Measurements from ENCODE around the gene NR6A1.
A peak's percentile ranks its signal among the peaks of the same experiment; 100 is the strongest.

Gene NR6A1

GRCh38 chr9:124506433-124506832 lies 264.7 kb downstream of the NR6A1 start:
- Histone ChIP-seq H3K9me3 (ENCODE audit: control insufficient read depth, insufficient read depth, low read depth, low read length) (no peaks in the 10 kb centered on the region), H3K27me3 (ENCODE audit: control insufficient read depth, insufficient read depth, low read length) (peaks cover 56% of the 10 kb centered on the region), H3K9ac (ENCODE audit: low read length) (no peak overlapping the region), H3K4me1 (ENCODE audit: control insufficient read depth, insufficient read depth, low read length) (peaks cover 8% of the 10 kb centered on the region; the same call in 1 of the 2 replicates), H3K27ac (ENCODE audit: low read depth, low read length) (no peak overlapping the region), H3K4me3 (ENCODE audit: low read depth, low read length) (no peak overlapping the region), H3K36me3 (ENCODE audit: control insufficient read depth, insufficient read depth, low read length) (no peaks in the 10 kb centered on the region)

DNA sequence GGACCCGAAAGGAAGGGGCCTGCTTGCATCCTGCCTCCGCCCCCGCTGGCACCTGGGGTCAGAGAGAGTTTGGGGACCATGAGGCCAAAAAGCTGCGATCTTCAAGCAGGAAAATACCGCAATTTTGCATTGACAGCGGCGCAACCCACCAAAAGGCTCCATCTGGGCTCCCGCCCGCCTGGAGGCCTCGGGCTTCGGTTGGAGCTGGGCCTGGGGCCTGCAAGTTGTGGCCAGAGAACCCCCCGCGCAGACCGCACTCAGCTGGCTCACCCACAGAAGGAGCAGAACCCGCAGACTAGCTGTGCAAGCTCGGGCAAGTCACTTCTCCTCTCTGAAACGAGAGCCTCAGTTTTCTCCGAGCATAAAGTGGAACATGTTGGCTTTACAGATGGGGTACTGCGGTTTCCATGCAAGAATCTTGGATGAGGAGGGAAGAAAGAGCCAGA lies 265.2 kb downstream of the NR6A1 start:
- Histone ChIP-seq H3K27ac (ENCODE audit: low read depth, low read length) (no peak overlapping the region), H3K9ac (ENCODE audit: low read length) (no peak overlapping the region), H3K9me3 (ENCODE audit: control insufficient read depth, insufficient read depth, low read depth, low read length) (no peaks in the 10 kb centered on the region), H3K4me3 (ENCODE audit: low read depth, low read length) (no peak overlapping the region), H3K36me3 (ENCODE audit: control insufficient read depth, insufficient read depth, low read length) (no peaks in the 10 kb centered on the region), H3K4me1 (ENCODE audit: control insufficient read depth, insufficient read depth, low read length) (peaks cover 13% of the 10 kb centered on the region; the same call in 1 of the 2 replicates), H3K27me3 (ENCODE audit: control insufficient read depth, insufficient read depth, low read length) (peaks cover 61% of the 10 kb centered on the region)

DNA sequence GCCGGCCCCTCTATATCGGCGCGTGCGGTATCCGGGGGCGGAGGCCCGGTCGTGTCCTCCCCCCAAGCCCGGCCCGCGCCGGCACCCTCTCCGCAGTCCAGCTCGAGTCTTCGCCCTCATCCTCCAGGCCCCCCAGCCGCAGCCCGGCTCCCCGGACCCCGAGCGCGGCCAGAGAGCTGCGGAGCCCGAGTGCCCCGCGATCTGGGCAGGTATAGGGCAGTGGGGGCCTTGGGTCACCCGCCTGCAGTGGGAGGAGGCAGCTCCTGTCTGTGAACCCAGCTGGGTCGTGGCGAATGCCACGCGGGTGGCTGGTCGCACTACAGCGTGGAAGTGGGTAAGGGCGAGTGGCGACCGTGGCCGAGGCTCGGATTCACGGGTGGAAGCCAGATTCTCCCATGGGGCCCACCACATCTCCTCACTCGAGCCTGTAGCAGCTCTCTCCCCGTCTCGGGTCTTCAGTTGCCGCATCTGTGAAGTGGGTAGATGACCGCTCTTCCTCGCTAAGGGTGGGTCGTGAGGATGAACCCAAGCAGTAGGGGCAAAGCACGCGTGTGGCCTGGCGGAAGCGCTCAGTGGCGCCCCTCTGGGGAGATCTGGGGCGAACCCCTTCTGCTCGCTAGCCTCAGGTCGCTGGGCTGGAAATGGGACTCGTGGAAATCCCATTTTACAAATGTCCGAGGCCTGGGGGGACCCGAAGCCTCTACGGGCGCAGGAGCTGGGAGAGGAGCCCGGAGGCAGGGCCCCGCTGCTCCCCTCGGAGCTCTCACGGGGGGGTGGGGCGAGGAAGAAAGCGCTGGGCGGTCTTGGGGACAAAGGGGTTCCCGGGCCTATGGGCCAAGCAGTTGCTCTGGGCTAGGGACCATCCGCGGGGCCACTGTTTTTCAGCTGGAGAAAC lies 265.9 kb downstream of the NR6A1 start:
- Histone ChIP-seq H3K27me3 (ENCODE audit: control insufficient read depth, insufficient read depth, low read length) (peaks cover 67% of the 10 kb centered on the region), H3K4me3 (ENCODE audit: low read depth, low read length) (peak overlapping the region; percentile 52)

GRCh38 chr9:124504530-124505005 lies 266.5 kb downstream of the NR6A1 start:
- Histone ChIP-seq H3K9me3 (ENCODE audit: control insufficient read depth, insufficient read depth, low read depth, low read length) (no peaks in the 10 kb centered on the region), H3K9ac (ENCODE audit: low read length) (no peak overlapping the region), H3K4me3 (ENCODE audit: low read depth, low read length) (peak overlapping the region; percentile 52), H3K27ac (ENCODE audit: low read depth, low read length) (no peak overlapping the region), H3K4me1 (ENCODE audit: control insufficient read depth, insufficient read depth, low read length) (peaks cover 13% of the 10 kb centered on the region; the same call in 1 of the 2 replicates), H3K27me3 (ENCODE audit: control insufficient read depth, insufficient read depth, low read length) (peaks cover 72% of the 10 kb centered on the region), H3K36me3 (ENCODE audit: control insufficient read depth, insufficient read depth, low read length) (no peaks in the 10 kb centered on the region)

More for the DNA sequence above, 265.9 kb downstream of the NR6A1 start:
- Histone ChIP-seq H3K9me3 (ENCODE audit: control insufficient read depth, insufficient read depth, low read depth, low read length) (no peaks in the 10 kb centered on the region), H3K27ac (ENCODE audit: low read depth, low read length) (no peak overlapping the region), H3K9ac (ENCODE audit: low read length) (no peak overlapping the region), H3K4me1 (ENCODE audit: control insufficient read depth, insufficient read depth, low read length) (peaks cover 13% of the 10 kb centered on the region; the same call in 1 of the 2 replicates), H3K36me3 (ENCODE audit: control insufficient read depth, insufficient read depth, low read length) (no peaks in the 10 kb centered on the region)

GRCh38 chr9:124503713-124504529 lies 267.2 kb downstream of the NR6A1 start:
- peaks cover 76% of the 10 kb centered on the region for H3K27me3 ChIP-seq (ENCODE audit: control insufficient read depth, insufficient read depth, low read length)
- H3K36me3 ChIP-seq (ENCODE audit: control insufficient read depth, insufficient read depth, low read length) = no peaks in the 10 kb centered on the region
- no peaks in the 10 kb centered on the region for H3K9me3 ChIP-seq (ENCODE audit: control insufficient read depth, insufficient read depth, low read depth, low read length)
- H3K9ac ChIP-seq (ENCODE audit: low read length) = peak overlapping the region; percentile 8
- peaks cover 13% of the 10 kb centered on the region; the same call in 1 of the 2 replicates for H3K4me1 ChIP-seq (ENCODE audit: control insufficient read depth, insufficient read depth, low read length)
- H3K27ac ChIP-seq (ENCODE audit: low read depth, low read length) = no peak overlapping the region
- H3K4me3 ChIP-seq (ENCODE audit: low read depth, low read length) = peak overlapping the region; percentile 48

GRCh38 chr9:124502711-124503702 lies 268.1 kb downstream of the NR6A1 start:
- H3K36me3 ChIP-seq (ENCODE audit: control insufficient read depth, insufficient read depth, low read length) = no peaks in the 10 kb centered on the region
- no peak overlapping the region for H3K27ac ChIP-seq (ENCODE audit: low read depth, low read length)
- no peak overlapping the region for H3K9ac ChIP-seq (ENCODE audit: low read length)
- peak overlapping the region; percentile 48 for H3K4me3 ChIP-seq (ENCODE audit: low read depth, low read length)
- peaks cover 18% of the 10 kb centered on the region; the same call in 1 of the 2 replicates for H3K4me1 ChIP-seq (ENCODE audit: control insufficient read depth, insufficient read depth, low read length)
- H3K27me3 ChIP-seq (ENCODE audit: control insufficient read depth, insufficient read depth, low read length) = peaks cover 81% of the 10 kb centered on the region
- H3K9me3 ChIP-seq (ENCODE audit: control insufficient read depth, insufficient read depth, low read depth, low read length) = no peaks in the 10 kb centered on the region

DNA sequence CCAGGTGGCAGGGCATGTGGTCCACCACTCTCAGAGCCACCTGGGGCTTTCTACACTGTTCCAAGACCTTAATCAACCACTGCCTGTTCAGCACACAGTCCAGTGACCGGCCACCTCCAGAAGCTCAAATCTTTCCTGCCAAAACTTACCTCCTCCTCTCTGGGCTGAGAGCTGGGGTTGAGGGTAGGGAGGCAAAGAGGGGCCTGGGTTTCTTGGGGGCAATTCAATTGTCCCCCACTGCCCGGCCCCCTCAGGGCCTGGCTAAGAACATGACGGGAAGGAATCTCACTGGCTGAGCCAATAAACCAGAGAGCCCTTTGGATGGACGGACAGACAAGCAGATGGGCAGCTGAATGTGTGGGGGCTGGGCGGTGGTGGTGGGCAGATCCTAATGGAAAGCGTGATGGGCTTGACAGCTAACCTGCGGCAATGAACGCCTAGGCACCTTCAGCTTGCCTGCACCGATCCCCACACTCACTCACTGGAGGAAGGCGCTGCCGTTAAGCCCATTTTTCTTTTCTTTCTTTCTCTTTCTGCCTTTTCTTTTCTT lies 269.3 kb downstream of the NR6A1 start:
- H3K4me1 ChIP-seq (ENCODE audit: control insufficient read depth, insufficient read depth, low read length) = peaks cover 18% of the 10 kb centered on the region; the same call in 1 of the 2 replicates
- H3K9me3 ChIP-seq (ENCODE audit: control insufficient read depth, insufficient read depth, low read depth, low read length) = no peaks in the 10 kb centered on the region
- no peak overlapping the region for H3K27ac ChIP-seq (ENCODE audit: low read depth, low read length)
- peaks cover 81% of the 10 kb centered on the region for H3K27me3 ChIP-seq (ENCODE audit: control insufficient read depth, insufficient read depth, low read length)
- H3K9ac ChIP-seq (ENCODE audit: low read length) = no peak overlapping the region
- H3K4me3 ChIP-seq (ENCODE audit: low read depth, low read length) = no peak overlapping the region
- no peaks in the 10 kb centered on the region for H3K36me3 ChIP-seq (ENCODE audit: control insufficient read depth, insufficient read depth, low read length)

DNA sequence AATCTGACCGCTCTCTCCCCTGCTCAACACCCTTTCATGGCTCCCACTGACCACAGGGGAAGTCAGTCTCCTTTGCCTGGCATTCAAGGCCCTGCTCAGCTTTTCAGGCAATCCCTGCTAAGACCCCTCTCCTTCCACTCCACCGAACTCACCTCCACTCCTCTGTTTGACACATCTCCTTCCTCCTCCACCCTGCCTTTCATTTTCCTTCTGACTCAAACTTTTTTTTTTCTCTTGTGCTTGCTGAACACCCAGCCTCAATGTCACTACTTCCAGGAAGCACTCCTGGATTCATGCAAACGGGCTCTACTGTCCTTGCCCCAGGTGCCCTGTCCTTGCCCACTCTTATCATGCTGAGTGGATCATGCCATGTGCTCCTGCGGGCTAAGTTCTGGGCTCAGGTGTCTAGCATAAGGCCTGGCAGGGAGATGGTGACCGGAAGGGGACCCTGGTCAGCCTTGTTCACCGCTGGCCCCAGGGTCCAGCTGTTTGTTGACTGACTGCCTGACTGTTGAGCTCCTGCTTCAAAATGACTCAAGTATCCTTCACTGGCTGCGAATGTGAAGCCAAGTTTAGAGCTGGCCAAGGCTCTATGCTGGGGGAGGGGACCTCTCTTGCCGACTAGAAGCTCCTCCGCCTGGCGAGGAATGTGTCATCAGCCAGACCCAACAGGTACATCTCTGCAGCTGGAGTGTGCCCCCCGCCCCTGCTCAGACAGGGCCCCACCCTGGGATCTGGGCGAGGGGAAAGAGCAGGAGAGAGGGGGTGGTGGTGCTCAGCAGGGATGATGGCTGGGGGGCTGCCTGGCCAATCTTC lies 270.1 kb downstream of the NR6A1 start:
- no peak overlapping the region for H3K4me3 ChIP-seq (ENCODE audit: low read depth, low read length)
- H3K9ac ChIP-seq (ENCODE audit: low read length) = no peak overlapping the region
- no peaks in the 10 kb centered on the region for H3K36me3 ChIP-seq (ENCODE audit: control insufficient read depth, insufficient read depth, low read length)
- no peak overlapping the region for H3K27ac ChIP-seq (ENCODE audit: low read depth, low read length)
- no peaks in the 10 kb centered on the region for H3K9me3 ChIP-seq (ENCODE audit: control insufficient read depth, insufficient read depth, low read depth, low read length)
- H3K4me1 ChIP-seq (ENCODE audit: control insufficient read depth, insufficient read depth, low read length) = peaks cover 16% of the 10 kb centered on the region; the same call in 1 of the 2 replicates
- peaks cover 73% of the 10 kb centered on the region for H3K27me3 ChIP-seq (ENCODE audit: control insufficient read depth, insufficient read depth, low read length)

DNA sequence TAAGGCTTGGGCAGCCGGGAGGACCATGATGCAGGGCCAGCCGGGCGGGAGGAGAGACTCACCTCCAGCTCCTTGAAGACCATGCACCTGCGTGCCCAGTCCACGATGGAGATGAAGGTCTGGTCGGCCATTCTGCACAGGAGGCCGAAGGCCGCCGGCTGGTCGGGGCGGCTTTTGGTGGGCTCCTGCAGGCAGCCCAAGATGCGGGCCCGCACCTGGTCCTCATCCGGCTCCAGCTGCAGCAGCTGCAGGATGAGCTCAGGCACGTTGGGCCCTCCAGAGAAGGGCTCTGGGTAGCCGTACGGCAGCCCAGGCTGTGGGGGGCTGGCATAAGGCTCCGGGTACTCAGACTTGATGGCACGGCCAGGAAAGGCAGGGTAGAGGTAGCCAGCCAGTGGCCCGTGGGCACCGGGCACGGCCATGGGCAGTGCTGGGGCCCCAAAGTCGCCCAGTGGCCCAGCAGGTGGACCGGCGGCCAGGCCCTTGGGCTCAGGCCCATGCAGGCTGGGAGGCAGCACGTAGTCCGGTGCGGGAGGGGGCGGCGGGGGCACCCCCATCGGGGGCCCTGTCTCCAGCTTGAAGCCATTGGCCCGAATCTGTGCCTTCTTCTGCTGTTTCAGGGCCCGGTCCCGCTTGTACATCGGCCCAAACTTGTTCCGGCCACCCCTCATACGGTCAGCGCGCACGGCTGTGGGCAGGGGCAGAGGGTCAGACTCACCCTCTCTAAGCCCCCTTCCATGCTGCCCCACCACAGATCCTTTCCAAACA lies 270.9 kb downstream of the NR6A1 start:
- Histone ChIP-seq H3K36me3 (ENCODE audit: control insufficient read depth, insufficient read depth, low read length) (no peaks in the 10 kb centered on the region), H3K4me3 (ENCODE audit: low read depth, low read length) (no peak overlapping the region), H3K9ac (ENCODE audit: low read length) (no peak overlapping the region), H3K27ac (ENCODE audit: low read depth, low read length) (no peak overlapping the region), H3K9me3 (ENCODE audit: control insufficient read depth, insufficient read depth, low read depth, low read length) (no peaks in the 10 kb centered on the region), H3K4me1 (ENCODE audit: control insufficient read depth, insufficient read depth, low read length) (peaks cover 16% of the 10 kb centered on the region; the same call in 1 of the 2 replicates), H3K27me3 (ENCODE audit: control insufficient read depth, insufficient read depth, low read length) (peaks cover 65% of the 10 kb centered on the region)
